HG02884 (cell line): ENCODE data around the gene SGF29.
"Not testable (repeated sequence)": the region's sequence is repeated elsewhere in the genome, so short reads cannot be mapped to it uniquely, and the experiment has no call there.

Source experiments
- ATAC-seq: cut with Tn5 transposase; IDR thresholded peaks from one replicate; pipeline ENCODE4 v1.9.1; 2021; ENCODE audit warnings: mild to moderate bottlenecking, moderate library complexity; ENCODE audit not compliant: unreplicated experiment

SGF29 gene

GRCh38 chr16:28532940-28533647, 20.6 kb upstream of the SGF29 start:
- ATAC-seq = no peak

- ATAC-seq = no peak
Observed at GRCh38 chr16:28534542-28535373, 19.0 kb upstream of the SGF29 start.

GRCh38 chr16:28537076-28537475, 16.6 kb upstream of the SGF29 start:
- no peak for ATAC-seq

DNA sequence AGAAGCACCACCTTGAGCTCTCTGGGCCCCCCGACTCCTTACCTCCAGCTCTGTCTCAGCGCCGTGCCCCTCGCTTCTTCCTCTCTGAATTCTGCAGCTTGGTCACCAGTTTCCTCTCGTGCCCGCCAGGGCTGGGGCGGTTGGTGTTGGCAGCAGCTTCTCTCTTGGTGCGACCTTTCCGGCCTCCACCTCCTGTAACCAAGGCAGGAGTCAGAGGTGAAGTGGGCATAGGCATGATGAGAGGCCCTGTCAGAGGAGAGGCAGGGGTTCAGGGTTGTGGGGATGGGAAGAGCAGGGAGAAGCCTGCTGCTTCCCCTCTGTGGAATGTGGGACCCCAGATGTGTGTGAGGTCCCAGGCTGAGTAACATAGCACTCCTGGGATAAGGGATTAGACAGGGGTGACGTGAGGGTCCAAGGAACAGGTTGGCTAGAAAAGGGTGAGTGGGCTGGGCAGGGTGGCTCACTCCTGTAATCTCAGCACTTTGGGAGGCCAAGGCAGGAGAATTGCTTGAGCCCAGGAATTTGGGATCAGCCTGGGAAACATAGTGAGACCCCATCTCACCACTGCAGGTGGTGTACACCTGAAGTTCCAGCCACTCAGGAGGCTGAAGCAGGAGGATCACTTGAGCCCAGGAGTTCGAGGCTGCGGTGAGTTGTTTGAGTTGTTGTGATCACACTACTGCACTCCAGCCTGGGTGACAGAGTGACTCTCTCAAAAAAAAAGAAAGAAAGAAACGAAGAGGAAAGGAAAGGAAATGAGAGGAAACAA, 15.6 kb upstream of the SGF29 start:
- no peak for ATAC-seq

DNA sequence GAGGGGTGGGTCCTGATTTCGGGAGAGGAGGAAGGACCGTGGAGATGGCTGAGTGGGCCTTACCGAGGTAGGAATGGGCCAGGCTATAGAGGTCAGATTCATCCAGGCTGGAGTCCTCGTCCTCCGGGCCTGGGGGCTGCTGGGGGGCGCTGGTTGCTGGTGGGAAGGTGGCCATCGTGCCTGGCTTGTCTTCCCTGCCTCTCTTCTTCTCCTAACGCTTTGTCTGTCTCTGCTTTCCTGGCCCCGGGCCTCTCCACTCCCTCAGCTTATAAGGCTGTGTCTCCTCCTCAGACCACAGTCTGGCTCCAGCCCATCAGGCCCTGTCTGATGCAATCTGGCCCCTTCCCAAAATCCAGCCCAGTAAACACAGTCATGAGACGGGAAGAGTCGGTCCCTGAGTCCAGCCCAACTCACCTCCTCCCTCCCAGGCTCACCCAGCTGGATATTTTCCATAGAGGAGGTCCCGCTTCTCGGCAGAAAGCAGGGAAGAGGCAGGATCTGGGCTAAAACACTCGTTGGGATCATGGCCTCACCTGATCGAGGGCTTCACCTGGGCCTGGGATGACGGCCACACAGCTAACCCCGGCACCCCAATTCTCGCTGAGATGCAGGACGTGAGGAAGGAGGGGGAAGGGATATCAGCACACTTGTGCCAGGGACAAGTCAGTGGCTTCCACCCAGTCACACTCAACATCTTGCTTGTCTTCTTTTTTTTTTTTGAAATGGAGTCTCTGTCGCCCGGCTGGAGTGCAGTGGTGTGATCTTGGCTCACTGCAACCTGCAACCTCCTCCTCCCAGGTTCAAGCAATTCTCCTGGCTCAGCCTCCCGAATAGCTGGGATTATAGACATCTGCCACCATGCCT, 14.8 kb upstream of the SGF29 start, which contains the start of gene NUPR1:
Gene NUPR1, minus strand, starts transcription at position 242 of the 864 bp plus-strand sequence. Its CDS starts 67 bp downstream, at position 175.
- ATAC-seq = no peak

- no peak for ATAC-seq
Observed at GRCh38 chr16:28540346-28540745, 13.4 kb upstream of the SGF29 start.

- no peak for ATAC-seq
Observed at GRCh38 chr16:28542646-28543045, 11.1 kb upstream of the SGF29 start.

DNA sequence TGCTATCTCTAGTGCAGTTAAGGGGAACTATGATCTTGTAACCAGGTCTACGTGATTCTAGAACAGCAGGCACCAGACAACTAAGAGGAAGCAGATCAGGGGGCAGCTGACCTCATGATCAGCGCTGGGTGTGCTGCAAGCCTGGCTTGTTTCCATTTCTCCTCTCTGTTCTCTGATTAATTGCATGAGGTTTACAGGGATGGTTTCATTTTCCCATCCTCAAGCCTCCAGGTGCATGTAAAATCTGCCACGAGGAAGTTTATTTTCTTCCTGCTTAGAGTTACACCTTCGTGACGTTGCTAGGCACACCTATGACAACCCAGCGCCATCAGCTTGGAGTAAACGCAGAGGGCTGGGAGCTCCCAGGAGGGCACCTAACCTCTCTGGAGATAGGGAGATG, 10.6 kb upstream of the SGF29 start:
- ATAC-seq = no peak

DNA sequence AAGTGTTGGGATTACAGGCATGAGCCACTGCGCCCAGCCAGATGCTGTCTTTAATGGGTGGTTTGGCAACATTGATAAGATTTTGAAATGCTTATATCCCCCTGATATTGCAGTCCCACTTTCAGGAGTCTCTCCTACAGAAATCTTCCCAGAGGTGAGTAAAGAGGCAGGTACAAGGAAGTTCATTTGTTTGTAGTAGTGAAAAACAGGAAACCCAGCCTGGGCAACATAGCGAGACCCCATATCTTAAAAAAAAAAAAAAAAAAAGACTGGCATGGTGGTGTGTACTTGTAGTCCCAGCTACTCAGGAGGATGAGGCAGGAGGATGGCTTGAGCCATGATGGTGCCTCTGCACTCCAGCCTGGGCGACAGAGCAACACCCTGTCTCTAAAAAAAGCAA, 8.7 kb upstream of the SGF29 start:
- ATAC-seq = no peak

GRCh38 chr16:28545964-28546363, 7.8 kb upstream of the SGF29 start:
- not testable (repeated sequence) for ATAC-seq

DNA sequence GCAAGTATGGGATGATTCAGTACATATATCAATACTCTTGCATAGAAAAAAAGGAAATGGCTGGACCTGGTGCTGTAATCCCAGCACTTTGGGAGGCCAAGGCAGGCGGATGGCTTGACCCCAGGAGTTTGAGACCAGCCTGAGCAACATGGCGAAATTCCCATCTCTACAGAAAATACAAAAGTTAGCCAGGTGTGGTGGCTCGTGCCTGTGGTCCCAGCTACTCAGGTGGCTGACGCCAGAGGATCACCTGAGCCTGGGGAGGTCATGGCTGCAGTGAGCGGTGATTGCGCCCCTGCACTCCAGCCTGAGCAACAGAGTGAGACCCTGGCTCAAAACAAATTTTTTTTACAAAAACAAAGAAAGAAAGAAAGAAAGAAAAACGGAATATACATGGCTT, 7.1 kb upstream of the SGF29 start:
- no peak for ATAC-seq

DNA sequence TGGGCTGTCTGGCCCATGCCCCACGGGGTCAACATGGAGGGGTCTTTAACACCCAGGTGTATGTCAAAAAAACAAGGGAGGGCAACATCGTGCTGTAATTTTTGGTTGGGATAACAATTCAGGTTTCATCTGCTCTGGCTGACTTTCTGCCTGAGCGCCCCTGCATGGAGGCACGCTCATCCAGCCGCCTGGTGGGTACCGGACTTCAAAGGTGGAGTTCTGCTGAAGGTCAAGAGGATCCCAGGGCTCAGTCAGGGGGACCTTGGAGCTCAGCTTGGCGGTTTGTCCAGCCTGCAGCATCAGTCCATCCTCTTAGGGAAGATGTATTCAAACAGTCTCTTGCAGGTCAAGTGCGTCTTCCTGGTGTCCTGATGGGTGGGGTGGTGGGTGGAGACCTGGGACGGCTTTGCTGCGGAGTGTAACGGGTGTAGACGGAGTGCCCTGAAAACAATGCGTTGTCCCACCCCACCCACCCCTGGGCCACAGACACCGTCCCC, 5.4 kb upstream of the SGF29 start:
- ATAC-seq = no peak

DNA sequence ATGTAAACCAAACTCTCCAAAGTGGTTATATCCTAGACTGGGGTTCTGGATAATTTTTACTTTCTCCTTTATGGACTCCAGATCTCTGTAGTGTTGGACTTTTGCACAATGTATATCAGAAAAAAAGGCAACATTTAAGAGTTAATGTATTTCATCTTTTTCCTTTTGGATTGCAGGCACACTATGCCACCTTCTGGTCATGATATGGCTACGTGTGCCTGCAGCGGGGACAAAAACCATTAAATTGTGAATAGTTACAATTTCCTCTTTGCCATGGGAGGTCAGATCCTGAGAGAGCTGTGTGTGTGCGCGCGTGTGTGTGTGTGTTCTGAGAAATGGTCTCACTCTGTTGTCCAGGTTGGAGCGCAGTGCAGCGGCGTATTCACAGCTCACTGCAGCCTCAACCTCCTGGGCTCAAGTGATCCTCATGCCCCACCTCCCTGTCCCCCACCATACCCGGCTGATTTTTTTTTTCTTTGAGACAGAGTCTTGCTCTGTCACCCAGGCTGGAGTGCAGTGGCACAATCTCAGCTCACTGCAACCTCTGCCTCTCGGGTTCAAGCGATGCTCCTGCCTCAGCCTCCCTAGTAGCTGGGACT, 4.3 kb upstream of the SGF29 start:
- ATAC-seq = no peak

GRCh38 chr16:28554634-28555423, 1.1 kb downstream of the SGF29 start:
- ATAC-seq = no peak

- no peak for ATAC-seq
Observed at GRCh38 chr16:28555561-28555960, 1.8 kb downstream of the SGF29 start.

DNA sequence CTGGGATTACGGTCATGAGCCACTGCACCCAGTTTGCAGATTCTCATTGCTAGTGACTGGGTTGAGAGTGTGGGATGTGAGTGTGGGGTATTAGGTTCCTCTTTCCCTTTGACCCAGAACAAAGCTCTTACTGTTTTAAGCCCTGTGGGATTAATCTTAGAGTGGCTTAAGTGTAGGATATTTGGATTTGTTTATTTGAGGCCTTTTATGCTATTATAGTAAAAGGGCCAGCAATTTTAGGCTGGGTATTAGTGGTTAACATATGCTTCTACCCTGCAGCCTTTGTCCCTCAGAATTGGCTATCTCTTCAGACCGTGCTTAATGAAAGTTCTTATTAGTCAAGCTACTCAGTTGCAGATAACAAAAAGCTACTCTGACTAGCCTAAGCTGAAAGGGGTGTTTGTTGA, 3.2 kb downstream of the SGF29 start:
- no peak for ATAC-seq

- ATAC-seq = no peak
Observed at GRCh38 chr16:28558456-28558855, 4.7 kb downstream of the SGF29 start.

- no peak for ATAC-seq
Observed at GRCh38 chr16:28561557-28562187, 8.0 kb downstream of the SGF29 start.

DNA sequence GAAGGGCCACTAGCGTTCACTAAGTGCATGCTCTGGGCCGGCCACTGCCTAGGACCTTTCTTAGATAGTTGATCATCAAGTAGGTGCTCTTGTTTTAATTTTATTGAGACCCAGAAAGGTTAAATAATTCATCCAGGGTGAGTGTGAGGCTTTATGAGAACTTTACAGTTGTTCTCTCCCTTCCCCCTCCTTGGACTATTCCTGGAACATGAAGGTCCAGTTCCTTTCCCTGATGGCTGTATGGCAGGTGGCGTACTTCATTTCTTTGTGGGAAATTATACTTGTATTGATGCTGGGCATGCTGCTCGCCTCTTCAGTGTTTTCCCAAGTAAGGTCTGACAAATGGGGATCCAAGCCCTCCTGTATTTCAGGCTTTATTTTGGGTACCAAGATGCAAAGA, 8.5 kb downstream of the SGF29 start:
- ATAC-seq = no peak
